ENCODE results near the gene PEX14. TPM values are rescaled to one million over a fixed set of nuclear protein-coding genes. Genes with fewer than 3 reads are reported as not detected.
A peak's percentile ranks its signal among the peaks of the same experiment; 100 is the strongest.

Gene PEX14
- total and polyA plus RNA-seq, 9 of the 15 experiments (the other 6 are each of a cell fraction or from before 2014, with no cell fraction given): 2.6 to 45.7 (median 22.7) TPM

DNA sequence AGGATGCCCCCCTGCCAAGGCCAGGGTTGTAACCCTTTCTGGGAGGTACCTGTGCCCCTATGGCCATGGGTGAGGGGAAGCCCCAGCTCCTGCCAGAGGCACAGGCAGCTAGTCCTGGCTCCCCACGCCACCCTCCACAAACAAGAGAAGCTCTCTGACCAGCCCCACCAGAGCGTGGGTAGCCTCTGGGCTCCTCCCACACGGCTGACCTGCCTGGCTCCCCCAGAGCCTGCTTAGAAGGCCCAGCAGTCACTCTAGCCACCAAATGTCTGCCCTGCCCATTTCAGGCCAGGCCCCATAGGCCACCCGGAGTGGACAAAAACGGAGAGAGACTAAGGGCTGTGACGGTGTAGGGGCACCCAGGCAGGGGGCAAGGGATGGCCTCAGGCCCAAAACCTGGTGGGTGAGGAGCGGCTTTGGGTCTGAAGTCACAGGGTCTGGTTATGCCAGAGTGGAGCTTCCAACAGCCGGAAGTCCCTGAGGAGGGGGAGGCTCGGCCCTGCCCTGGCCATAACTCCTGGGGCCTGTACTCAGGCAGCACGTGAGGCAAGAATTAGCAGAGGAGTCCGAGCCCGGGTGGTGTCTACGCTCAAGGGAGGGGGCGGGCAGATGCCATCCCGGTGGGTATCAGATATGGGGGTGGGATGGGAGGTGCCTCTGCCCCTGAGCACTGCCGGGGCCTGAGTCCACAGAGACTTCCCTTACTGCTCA lies 166.2 kb downstream of the PEX14 start:
- no peak overlapping the region for H2AFZ ChIP-seq (ENCODE audit: low read depth, low read length)
- ATAC-seq (no peak), DNase-seq (ENCODE audit: extremely low read depth in 1 of 4, low spot score in 3 of 4) (no peak), FAIRE-seq (no peak)
- no peak overlapping the region for H3K4me2 ChIP-seq (ENCODE audit: insufficient read depth, low read length)
- H3K36me3 ChIP-seq (ENCODE audit: control insufficient read depth, insufficient read depth, low read length): no peaks in the 10 kb centered on the region
- in situ Hi-C loops (cut with MboI) (no loop called here), intact Hi-C loops (cut with micrococcal nuclease) (no loop called here)
- peaks cover 0 to 61% of the 10 kb centered on the region in 2 experiments; a peak in 3 of 5 replicates for H3K4me1 ChIP-seq (replicated peaks in 1 of 2; ENCODE audit: control insufficient read depth in 2 of 2, insufficient read depth in 2 of 2, low read length in 2 of 2)
- ChIA-PET POLR2A (interaction anchor here (0.6 to 1.0 kb wide), 4 partner anchors 12 to 315 kb away, joined by 3 to 4 read pairs (median 3); no protein-coding TSS in a partner anchor), CTCF (ENCODE audit: low intra/inter-chr PET ratio) (no interaction called here)
- peaks cover 15% of the 10 kb centered on the region for H4K20me1 ChIP-seq (replicated peaks; ENCODE audit: control insufficient read depth, insufficient read depth, low read length)
- H3K79me2 ChIP-seq (ENCODE audit: control insufficient read depth, insufficient read depth, low read length): no peaks in the 10 kb centered on the region
- H3K4me3 ChIP-seq: no peak overlapping the region
- H3K27ac ChIP-seq (ENCODE audit: extremely low read depth, low read depth, low read length): no peak overlapping the region
- TF ChIP-seq ZNF644 (tag; IDR thresholded peaks at IDR 0.05; ENCODE audit: low read depth): no peak
- TF ChIP-seq, protein P1, sequence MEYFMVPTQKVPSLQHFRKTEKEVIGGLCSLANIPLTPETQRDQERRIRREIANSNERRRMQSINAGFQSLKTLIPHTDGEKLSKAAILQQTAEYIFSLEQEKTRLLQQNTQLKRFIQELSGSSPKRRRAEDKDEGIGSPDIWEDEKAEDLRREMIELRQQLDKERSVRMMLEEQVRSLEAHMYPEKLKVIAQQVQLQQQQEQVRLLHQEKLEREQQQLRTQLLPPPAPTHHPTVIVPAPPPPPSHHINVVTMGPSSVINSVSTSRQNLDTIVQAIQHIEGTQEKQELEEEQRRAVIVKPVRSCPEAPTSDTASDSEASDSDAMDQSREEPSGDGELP (CRISPR knock-in tag; IDR thresholded peaks at IDR 0.05; ENCODE audit: borderline replicate concordance): 0 out of 2 replicates have a peak, but pooled peaks have one; percentile 16
- TF ChIP-seq, protein P2, sequence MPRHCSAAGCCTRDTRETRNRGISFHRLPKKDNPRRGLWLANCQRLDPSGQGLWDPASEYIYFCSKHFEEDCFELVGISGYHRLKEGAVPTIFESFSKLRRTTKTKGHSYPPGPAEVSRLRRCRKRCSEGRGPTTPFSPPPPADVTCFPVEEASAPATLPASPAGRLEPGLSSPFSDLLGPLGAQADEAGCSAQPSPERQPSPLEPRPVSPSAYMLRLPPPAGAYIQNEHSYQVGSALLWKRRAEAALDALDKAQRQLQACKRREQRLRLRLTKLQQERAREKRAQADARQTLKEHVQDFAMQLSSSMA (CRISPR knock-in tag; IDR thresholded peaks at IDR 0.05): no peak
- TF ChIP-seq FOXK2 (conservative IDR thresholded peaks at IDR 0.05 in 1 of 2, IDR thresholded peaks at IDR 0.05 in 1 of 2; ENCODE audit: low read depth in 2 of 2): no peak
- TF ChIP-seq HNRNPK (IDR thresholded peaks at IDR 0.05; ENCODE audit: low read depth, low read length, poor library complexity, severe bottlenecking): no peak
- TF ChIP-seq U2AF2 (optimal IDR thresholded peaks at IDR 0.05; ENCODE audit: low read depth, low read length): no peak
- no peak for TF ChIP-seq ZNF77 (CRISPR knock-in tag; IDR thresholded peaks at IDR 0.05)
- no peak for TF ChIP-seq ZBTB12 (CRISPR knock-in tag; IDR thresholded peaks at IDR 0.05)
- no peaks in the 10 kb centered on the region for H3K9me3 ChIP-seq (replicated peaks; ENCODE audit: control insufficient read depth, insufficient read depth, low read depth, low read length)
- H3K9me1 ChIP-seq (ENCODE audit: control insufficient read depth, insufficient read depth, low read length): peaks cover under 1% of the 10 kb centered on the region
- BruUV-seq (replicated peaks): no TSS peak
- peaks cover 14 to 42% of the 10 kb centered on the region in 2 experiments; a peak in 4 of 5 replicates for H3K27me3 ChIP-seq (ENCODE audit: control insufficient read depth in 2 of 2, insufficient read depth in 2 of 2, low read length in 2 of 2)
- WGBS (ENCODE audit: insufficient coverage, low coverage, missing lambda C conversion rate): 12% methylated on average over 16 of the region's 16 CpGs
- H3K9ac ChIP-seq (ENCODE audit: insufficient read depth in 1 of 2, low read depth in 2 of 2, low read length in 2 of 2): peak overlapping the region in 1 of 2 experiments; percentile 22; a peak in 1 of 4 replicates
